GM12872 (cell line): Measurements from ENCODE around the gene MYBPC3.

Experiments used
- CTCF ChIP-seq: IDR thresholded peaks from 3 replicates; pipeline ENCODE4 v1.5.1; 2011; ENCODE audit warnings: low read depth, mild to moderate bottlenecking, low read length, moderate library complexity; ENCODE audit not compliant: insufficient read depth

Gene MYBPC3

GRCh38 chr11:47308050-47308823, 44.3 kb downstream of the MYBPC3 start:
- no peak for TF ChIP-seq CTCF

- no peak for TF ChIP-seq CTCF
These were observed 46.0 kb downstream of the MYBPC3 start for GRCh38 chr11:47306484-47306844.

- TF ChIP-seq CTCF = no peak
These were observed 46.6 kb downstream of the MYBPC3 start for GRCh38 chr11:47305734-47306483.

- TF ChIP-seq CTCF = no peak
These were observed 49.6 kb downstream of the MYBPC3 start for GRCh38 chr11:47302853-47303252.

GRCh38 chr11:47299078-47299477, 53.4 kb downstream of the MYBPC3 start:
- TF ChIP-seq CTCF = no peak

GRCh38 chr11:47296045-47296444, 56.5 kb downstream of the MYBPC3 start:
- TF ChIP-seq CTCF = no peak

- no peak for TF ChIP-seq CTCF
These were observed 57.1 kb downstream of the MYBPC3 start for GRCh38 chr11:47295385-47295784.
